Testis (tissue), 2 donors: Measurements from ENCODE around the gene PDPK1.
"Not testable (repeated sequence)": the region's sequence is repeated elsewhere in the genome, so short reads cannot be mapped to it uniquely, and the experiment has no call there.

Source experiments
- CTCF ChIP-seq, 3 experiments: fragments of 450-650 bp in 2 of 3; fragments of 200-600 bp in 1 of 3; sonication (generic) in 1 of 3; IDR thresholded peaks; one replicate each; pipeline ENCODE4 v1.5.1; 2016 to 2019; ENCODE audit warnings: antibody characterized with exemption in 3 of 3, mild to moderate bottlenecking in 2 of 3, moderate library complexity in 1 of 3
- POLR2A ChIP-seq: fragments of 450-650 bp; IDR thresholded peaks from one replicate; pipeline ENCODE4 v1.6.1; 2017; ENCODE audit warnings: antibody characterized with exemption, mild to moderate bottlenecking, moderate library complexity

- TF ChIP-seq POLR2A; CTCF (IDR thresholded peaks at IDR 0.05): not testable (repeated sequence)
Measured at GRCh38 chr16:2543771-2544170, 6.0 kb downstream of the PDPK1 start.
